HEK293 (cell line): Measurements from ENCODE around the gene CNOT4.

ENCODE experiments used
- CTCF ChIP-seq: fragments of 450-650 bp; formaldehyde crosslinking; IDR thresholded peaks from 2 replicates; pipeline ENCODE4 v1.5.1; 2016; ENCODE audit warnings: missing biosample characterization, missing genetic modification characterization
- ZNF266 ChIP-seq: fragments of 450-650 bp; formaldehyde crosslinking; IDR thresholded peaks from 2 replicates; pipeline ENCODE4 v1.5.1; 2016; ENCODE audit warnings: missing biosample characterization, missing genetic modification characterization, low read depth
- TF ChIP-seq, protein P1 (sequence below): IDR thresholded peaks from 2 replicates; pipeline ENCODE4 v1.6.1; 2011; ENCODE audit warnings: mild to moderate bottlenecking, low read depth, low read length, borderline replicate concordance
- TF ChIP-seq, protein P2 (sequence below): fragments of 450-650 bp; formaldehyde crosslinking; IDR thresholded peaks from 2 replicates; pipeline ENCODE4 v1.5.1; 2016; ENCODE audit warnings: missing biosample characterization, missing genetic modification characterization

DNA sequence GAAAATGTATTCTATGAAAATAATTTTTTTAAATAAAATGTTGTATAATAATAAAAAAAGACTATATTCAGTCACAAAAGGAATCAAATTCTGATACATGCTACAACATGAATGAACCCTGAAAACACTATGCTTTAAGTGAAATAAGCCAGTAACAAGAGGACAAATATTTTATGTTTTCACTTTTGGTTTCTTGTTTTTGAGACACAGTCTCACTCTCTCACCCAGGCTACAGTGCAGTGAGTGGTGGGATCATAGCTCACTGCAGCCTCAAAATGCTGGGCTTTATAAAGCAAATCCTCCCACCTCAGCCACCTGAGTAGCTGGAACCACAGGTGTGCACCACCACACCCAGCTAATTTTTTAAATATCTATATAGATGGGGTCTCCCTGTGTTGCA, 64.2 kb downstream of the CNOT4 start:
- TF ChIP-seq, protein P1, sequence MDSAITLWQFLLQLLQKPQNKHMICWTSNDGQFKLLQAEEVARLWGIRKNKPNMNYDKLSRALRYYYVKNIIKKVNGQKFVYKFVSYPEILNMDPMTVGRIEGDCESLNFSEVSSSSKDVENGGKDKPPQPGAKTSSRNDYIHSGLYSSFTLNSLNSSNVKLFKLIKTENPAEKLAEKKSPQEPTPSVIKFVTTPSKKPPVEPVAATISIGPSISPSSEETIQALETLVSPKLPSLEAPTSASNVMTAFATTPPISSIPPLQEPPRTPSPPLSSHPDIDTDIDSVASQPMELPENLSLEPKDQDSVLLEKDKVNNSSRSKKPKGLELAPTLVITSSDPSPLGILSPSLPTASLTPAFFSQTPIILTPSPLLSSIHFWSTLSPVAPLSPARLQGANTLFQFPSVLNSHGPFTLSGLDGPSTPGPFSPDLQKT, result no peak
- TF ChIP-seq, protein P2, sequence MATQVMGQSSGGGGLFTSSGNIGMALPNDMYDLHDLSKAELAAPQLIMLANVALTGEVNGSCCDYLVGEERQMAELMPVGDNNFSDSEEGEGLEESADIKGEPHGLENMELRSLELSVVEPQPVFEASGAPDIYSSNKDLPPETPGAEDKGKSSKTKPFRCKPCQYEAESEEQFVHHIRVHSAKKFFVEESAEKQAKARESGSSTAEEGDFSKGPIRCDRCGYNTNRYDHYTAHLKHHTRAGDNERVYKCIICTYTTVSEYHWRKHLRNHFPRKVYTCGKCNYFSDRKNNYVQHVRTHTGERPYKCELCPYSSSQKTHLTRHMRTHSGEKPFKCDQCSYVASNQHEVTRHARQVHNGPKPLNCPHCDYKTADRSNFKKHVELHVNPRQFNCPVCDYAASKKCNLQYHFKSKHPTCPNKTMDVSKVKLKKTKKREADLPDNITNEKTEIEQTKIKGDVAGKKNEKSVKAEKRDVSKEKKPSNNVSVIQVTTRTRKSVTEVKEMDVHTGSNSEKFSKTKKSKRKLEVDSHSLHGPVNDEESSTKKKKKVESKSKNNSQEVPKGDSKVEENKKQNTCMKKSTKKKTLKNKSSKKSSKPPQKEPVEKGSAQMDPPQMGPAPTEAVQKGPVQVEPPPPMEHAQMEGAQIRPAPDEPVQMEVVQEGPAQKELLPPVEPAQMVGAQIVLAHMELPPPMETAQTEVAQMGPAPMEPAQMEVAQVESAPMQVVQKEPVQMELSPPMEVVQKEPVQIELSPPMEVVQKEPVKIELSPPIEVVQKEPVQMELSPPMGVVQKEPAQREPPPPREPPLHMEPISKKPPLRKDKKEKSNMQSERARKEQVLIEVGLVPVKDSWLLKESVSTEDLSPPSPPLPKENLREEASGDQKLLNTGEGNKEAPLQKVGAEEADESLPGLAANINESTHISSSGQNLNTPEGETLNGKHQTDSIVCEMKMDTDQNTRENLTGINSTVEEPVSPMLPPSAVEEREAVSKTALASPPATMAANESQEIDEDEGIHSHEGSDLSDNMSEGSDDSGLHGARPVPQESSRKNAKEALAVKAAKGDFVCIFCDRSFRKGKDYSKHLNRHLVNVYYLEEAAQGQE (tag by site-specific recombination), result no peak
- TF ChIP-seq CTCF (tag by site-specific recombination), result no peak
- no peak for TF ChIP-seq ZNF266 (tag by site-specific recombination)
